Testis (tissue), 3 donors: Measurements from ENCODE around the gene ASIC1. TPM values are rescaled to one million over a fixed set of nuclear protein-coding genes. Genes with fewer than 3 reads are reported as not detected.
A peak's percentile ranks its signal among the peaks of the same experiment; 100 is the strongest.

ENCODE experiments used
- DNase-seq: peaks from one replicate; pipeline ENCODE4 v3.0.0-alpha.2; 2019
- H3K27ac ChIP-seq, 2 donors: fragments of 200-600 bp; sonication (generic); one replicate each; pipeline ENCODE4 v1.5.1; 2019
- H3K27me3 ChIP-seq: fragments of 200-600 bp; sonication (generic); one replicate; pipeline ENCODE4 v1.5.1; 2019
- H3K36me3 ChIP-seq: fragments of 200-600 bp; sonication (generic); one replicate; pipeline ENCODE4 v1.5.1; 2017; ENCODE audit warnings: low read depth; ENCODE audit errors: missing control alignments
- H3K4me1 ChIP-seq: fragments of 200-600 bp; sonication (generic); one replicate; pipeline ENCODE4 v1.5.1; 2019
- H3K4me3 ChIP-seq, 2 donors: fragments of 200-600 bp; sonication (generic); one replicate each; pipeline ENCODE4 v1.5.1; 2017 to 2019
- H3K9me3 ChIP-seq: fragments of 200-600 bp; sonication (generic); one replicate; pipeline ENCODE4 v1.5.1; 2017
- POLR2A ChIP-seq: fragments of 450-650 bp; IDR thresholded peaks from one replicate; pipeline ENCODE4 v1.6.1; 2017; ENCODE audit warnings: antibody characterized with exemption, mild to moderate bottlenecking, moderate library complexity
- WGBS, 2 donors: methylation state at CpG; one replicate each; pipeline ENCODE4 v1.1.5; 2018; 5-methylcytosine and 5-hydroxymethylcytosine counted together
- intact Hi-C: fragments of 100-400 bp; cut with DNase I; formaldehyde crosslinking; loops from one replicate; pipeline ENCODE4 v1.15.1; 2023; ENCODE audit warnings: low total_unique reads
- polyA plus RNA-seq: library from polyadenylated mRNA; stranded (reverse); fragments of 350-450 nt; fragmentation: Illumina TruSeq; extraction: RNeasy Lipid Tissue Mini Kit (QIAGEN cat#74804); gene quantifications from one replicate; pipeline ENCODE4 v1.2.3, GENCODE V29; 2014; ENCODE audit warnings: low read depth, low replicate concordance; ENCODE audit not compliant: insufficient read depth
- total RNA-seq, 2 donors: library from RNA; depleted of rRNA; stranded (reverse); fragments of >200 nt; gene quantifications; one replicate each; pipeline ENCODE4 v1.2.3, GENCODE V29; 2016
- TF ChIP-seq, protein P1 (sequence below), 3 experiments: fragments of 450-650 bp in 2 of 3; fragments of 200-600 bp in 1 of 3; sonication (generic) in 1 of 3; IDR thresholded peaks; one replicate each; pipeline ENCODE4 v1.5.1; 2016 to 2019; ENCODE audit warnings: antibody characterized with exemption in 3 of 3, mild to moderate bottlenecking in 2 of 3, moderate library complexity in 1 of 3

ASIC1 gene
- total and polyA plus RNA-seq, 3 donors from 2014 or later = 1.9 to 3.5 (median 2.7) TPM

DNA sequence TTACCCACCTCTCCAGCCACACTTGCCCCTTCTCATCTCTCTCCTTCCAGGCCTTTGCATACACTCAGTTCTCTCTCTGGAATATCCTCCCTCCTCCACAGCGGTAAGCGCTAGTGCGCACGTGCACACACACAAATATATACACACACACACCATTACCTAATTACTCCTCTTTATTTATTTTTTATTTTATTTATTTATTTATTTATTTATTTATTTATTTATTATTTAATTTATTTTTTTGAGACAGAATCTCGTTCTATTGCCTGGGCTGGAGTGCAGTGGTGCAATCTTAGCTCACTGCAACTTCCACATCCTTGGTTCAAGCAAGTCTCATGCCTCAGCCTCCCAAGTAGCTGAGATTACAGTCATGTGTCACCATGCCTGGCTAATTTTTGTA, 11.7 kb downstream of the ASIC1 start:
- no peak for TF ChIP-seq POLR2A
- TF ChIP-seq, protein P1, sequence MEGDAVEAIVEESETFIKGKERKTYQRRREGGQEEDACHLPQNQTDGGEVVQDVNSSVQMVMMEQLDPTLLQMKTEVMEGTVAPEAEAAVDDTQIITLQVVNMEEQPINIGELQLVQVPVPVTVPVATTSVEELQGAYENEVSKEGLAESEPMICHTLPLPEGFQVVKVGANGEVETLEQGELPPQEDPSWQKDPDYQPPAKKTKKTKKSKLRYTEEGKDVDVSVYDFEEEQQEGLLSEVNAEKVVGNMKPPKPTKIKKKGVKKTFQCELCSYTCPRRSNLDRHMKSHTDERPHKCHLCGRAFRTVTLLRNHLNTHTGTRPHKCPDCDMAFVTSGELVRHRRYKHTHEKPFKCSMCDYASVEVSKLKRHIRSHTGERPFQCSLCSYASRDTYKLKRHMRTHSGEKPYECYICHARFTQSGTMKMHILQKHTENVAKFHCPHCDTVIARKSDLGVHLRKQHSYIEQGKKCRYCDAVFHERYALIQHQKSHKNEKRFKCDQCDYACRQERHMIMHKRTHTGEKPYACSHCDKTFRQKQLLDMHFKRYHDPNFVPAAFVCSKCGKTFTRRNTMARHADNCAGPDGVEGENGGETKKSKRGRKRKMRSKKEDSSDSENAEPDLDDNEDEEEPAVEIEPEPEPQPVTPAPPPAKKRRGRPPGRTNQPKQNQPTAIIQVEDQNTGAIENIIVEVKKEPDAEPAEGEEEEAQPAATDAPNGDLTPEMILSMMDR (IDR thresholded peaks at IDR 0.05) = no peak
- Histone ChIP-seq H3K27ac (no peak overlapping the region), H3K36me3 (no peaks in the 10 kb centered on the region), H3K9me3 (no peaks in the 10 kb centered on the region), H3K4me3 (no peak overlapping the region), H3K27me3 (no peaks in the 10 kb centered on the region), H3K4me1 (no peaks in the 10 kb centered on the region)
- intact Hi-C loops = loop anchor here (10.0 kb wide), 1 partner anchor 204 kb away; no protein-coding TSS in a partner anchor
- 95 to 97% methylated on average over 5 of the region's 5 CpGs for WGBS, 2 donors
- DNase-seq = no peak

- no peak overlapping the region for H3K27ac ChIP-seq
- TF ChIP-seq, protein P1 (IDR thresholded peaks at IDR 0.05) = no peak
- no peak for TF ChIP-seq POLR2A
- H3K36me3 ChIP-seq = no peaks in the 10 kb centered on the region
- H3K4me1 ChIP-seq = no peaks in the 10 kb centered on the region
- no peak for DNase-seq
- no peaks in the 10 kb centered on the region for H3K27me3 ChIP-seq
- 88 to 100% methylated on average over 3 of the region's 3 CpGs for WGBS, 2 donors
- no peaks in the 10 kb centered on the region for H3K9me3 ChIP-seq
- intact Hi-C loops = loop anchor here (10.0 kb wide), 1 partner anchor 205 kb away; no protein-coding TSS in a partner anchor
- H3K4me3 ChIP-seq = no peak overlapping the region
These were observed 12.1 kb downstream of the ASIC1 start for GRCh38 chr12:50069539-50069938.

DNA sequence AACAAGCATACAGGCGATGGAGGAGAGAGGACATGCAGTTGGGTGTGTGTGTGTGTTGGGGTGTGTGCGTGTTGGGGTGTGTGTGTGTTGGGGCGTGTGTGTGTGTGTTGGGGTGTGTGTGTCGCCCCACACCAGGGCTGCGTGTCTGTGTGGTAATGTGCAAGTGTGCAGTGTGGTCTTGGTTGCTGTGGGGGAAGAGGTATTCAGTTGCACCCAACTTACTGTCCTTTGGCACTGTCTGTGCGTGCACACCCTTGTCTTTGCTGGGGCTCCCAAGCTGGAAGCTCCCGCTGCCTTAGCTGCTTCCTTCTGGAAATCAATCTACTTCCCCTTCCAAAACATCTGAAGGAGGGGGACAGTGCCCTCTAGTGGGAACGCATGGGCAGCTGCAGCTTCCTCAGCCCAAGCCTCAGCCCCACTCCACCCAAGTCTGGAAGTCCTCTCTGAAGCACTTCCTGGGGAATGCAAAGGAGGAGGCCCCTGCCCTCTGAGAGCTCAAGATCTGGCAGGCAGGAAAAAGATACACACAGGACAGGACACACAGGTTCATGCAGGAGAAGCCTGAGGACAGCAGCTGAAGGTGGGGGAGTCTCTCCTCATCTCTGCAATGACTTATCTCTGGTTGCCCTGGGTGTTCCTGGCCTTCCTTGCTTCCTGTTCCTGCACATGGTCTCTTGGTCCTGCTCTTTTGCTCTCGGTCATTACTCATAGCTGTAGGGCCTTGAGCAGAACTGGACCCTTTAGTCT, 13.1 kb downstream of the ASIC1 start:
- WGBS, 2 donors = 57 to 67% methylated on average over 8 to 9 of the region's 9 CpGs
- Histone ChIP-seq H3K36me3 (no peaks in the 10 kb centered on the region), H3K4me3 (no peak overlapping the region), H3K27me3 (no peaks in the 10 kb centered on the region), H3K9me3 (no peaks in the 10 kb centered on the region), H3K4me1 (peaks cover 4% of the 10 kb centered on the region), H3K27ac (no peak overlapping the region)
- intact Hi-C loops = no loop called here
- TF ChIP-seq, protein P1 (IDR thresholded peaks at IDR 0.05) = peak; percentile 77 to 91 (median 88)
- TF ChIP-seq POLR2A = no peak
- peak; percentile 84 for DNase-seq

GRCh38 chr12:50072198-50072907, 15.0 kb downstream of the ASIC1 start:
- Histone ChIP-seq H3K27me3 (no peaks in the 10 kb centered on the region), H3K27ac (no peak overlapping the region), H3K36me3 (no peaks in the 10 kb centered on the region), H3K4me3 (no peak overlapping the region), H3K9me3 (no peaks in the 10 kb centered on the region), H3K4me1 (peaks cover 4% of the 10 kb centered on the region)
- intact Hi-C loops = no loop called here
- DNase-seq = no peak
- 77 to 84% methylated on average over 10 of the region's 10 CpGs for WGBS, 2 donors
- TF ChIP-seq, protein P1 (IDR thresholded peaks at IDR 0.05) = no peak
- TF ChIP-seq POLR2A = no peak
